Right atrium auricular region (tissue), 2 donors: Measurements from ENCODE around the gene RMI1. TPM values are rescaled to one million over a fixed set of nuclear protein-coding genes. Genes with fewer than 3 reads are reported as not detected.

Experiments
- DNase-seq: peaks from one replicate; pipeline ENCODE4 v3.0.0-alpha.2; 2019; ENCODE audit warnings: low spot score
- H3K27ac ChIP-seq, 2 donors: fragments of 200-600 bp; sonication (generic); 1 replicate in 1 of 2; 2 replicates in 1 of 2; pipeline ENCODE4 v1.5.1; 2016 to 2019
- H3K27me3 ChIP-seq, 2 donors: fragments of 200-600 bp; sonication (generic); one replicate each; pipeline versions ENCODE4 v1.5.1 to v1.6.0; 2017 to 2019
- H3K36me3 ChIP-seq: fragments of 200-600 bp; sonication (generic); one replicate; pipeline ENCODE4 v1.5.1; 2016
- H3K4me1 ChIP-seq, 2 donors: fragments of 200-600 bp; sonication (generic); one replicate each; pipeline versions ENCODE4 v1.5.1 to v1.6.0; 2017 to 2019
- H3K4me3 ChIP-seq, 2 donors: fragments of 200-600 bp; sonication (generic); 1 replicate in 1 of 2; 2 replicates in 1 of 2; pipeline ENCODE4 v1.5.1; 2017 to 2019; ENCODE audit warnings: mild to moderate bottlenecking in 1 of 2, moderate library complexity in 1 of 2
- H3K9me3 ChIP-seq, 2 donors: fragments of 200-600 bp; sonication (generic); one replicate each; pipeline ENCODE4 v1.5.1; 2019
- CTCF ChIP-seq, 2 donors: fragments of 200-600 bp; sonication (generic); IDR thresholded peaks; one replicate each; pipeline ENCODE4 v1.5.1; 2019; ENCODE audit warnings: antibody characterized with exemption in 2 of 2
- total RNA-seq, 2 donors: library from RNA; depleted of rRNA; stranded (reverse); fragments of >200 nt; gene quantifications; one replicate each; pipeline ENCODE4 v1.1.0, GENCODE V29; 2016

Gene RMI1
- total RNA-seq, 2 donors from 2014 or later, result 2.1 to 3.1 TPM

GRCh38 chr9:83964973-83965349, 15.6 kb upstream of the RMI1 start:
- Histone ChIP-seq H3K27me3 (no peaks in the 10 kb centered on the region), H3K27ac (no peak overlapping the region), H3K9me3 (no peaks in the 10 kb centered on the region), H3K36me3 (peaks cover 17% of the 10 kb centered on the region), H3K4me3 (no peak overlapping the region), H3K4me1 (peaks cover 0 to 3% of the 10 kb centered on the region in 2 donors)
- no peak for DNase-seq
- TF ChIP-seq CTCF (IDR thresholded peaks at IDR 0.05), result no peak

- peaks cover 23% of the 10 kb centered on the region for H3K36me3 ChIP-seq
- no peak overlapping the region for H3K27ac ChIP-seq
- TF ChIP-seq CTCF (IDR thresholded peaks at IDR 0.05), result no peak
These were observed 15.0 kb upstream of the RMI1 start for GRCh38 chr9:83965350-83966208.

GRCh38 chr9:83966209-83966582, 14.4 kb upstream of the RMI1 start:
- Histone ChIP-seq H3K27ac (no peak overlapping the region), H3K4me1 (peaks cover 0 to 3% of the 10 kb centered on the region in 2 donors), H3K27me3 (no peaks in the 10 kb centered on the region), H3K4me3 (no peak overlapping the region), H3K9me3 (no peaks in the 10 kb centered on the region), H3K36me3 (peaks cover 29% of the 10 kb centered on the region)
- TF ChIP-seq CTCF (IDR thresholded peaks at IDR 0.05), result no peak
- DNase-seq, result no peak

More at GRCh38 chr9:83965350-83966208, 15.0 kb upstream of the RMI1 start:
- H3K4me3 ChIP-seq, result no peak overlapping the region
- H3K4me1 ChIP-seq, result peaks cover 0 to 3% of the 10 kb centered on the region in 2 donors
- H3K9me3 ChIP-seq, result no peaks in the 10 kb centered on the region
- DNase-seq, result no peak
- H3K27me3 ChIP-seq, result no peaks in the 10 kb centered on the region

- no peak for DNase-seq
- Histone ChIP-seq H3K4me3 (no peak overlapping the region), H3K36me3 (peaks cover 38% of the 10 kb centered on the region), H3K27me3 (no peaks in the 10 kb centered on the region), H3K9me3 (no peaks in the 10 kb centered on the region), H3K27ac (no peak overlapping the region), H3K4me1 (peaks cover 0 to 3% of the 10 kb centered on the region in 2 donors)
- TF ChIP-seq CTCF (IDR thresholded peaks at IDR 0.05), result no peak
These were observed 13.5 kb upstream of the RMI1 start for GRCh38 chr9:83967073-83967472.

GRCh38 chr9:83969602-83970001, 11.0 kb upstream of the RMI1 start:
- H3K27me3 ChIP-seq, result no peaks in the 10 kb centered on the region
- no peak for TF ChIP-seq CTCF (IDR thresholded peaks at IDR 0.05)
- peaks cover 64% of the 10 kb centered on the region for H3K36me3 ChIP-seq
- no peak for DNase-seq
- H3K27ac ChIP-seq, result no peak overlapping the region
- peaks cover 0 to 6% of the 10 kb centered on the region in 2 donors for H3K4me1 ChIP-seq
- no peaks in the 10 kb centered on the region for H3K9me3 ChIP-seq
- H3K4me3 ChIP-seq, result no peak overlapping the region
